Measurements from ENCODE around the gene MILR1. TPM values are rescaled to one million over a fixed set of nuclear protein-coding genes. Genes with fewer than 3 reads are reported as not detected.

MILR1 gene
- total RNA-seq, 2 donors from 2014 or later: 0.80 TPM; not detected in 1

DNA sequence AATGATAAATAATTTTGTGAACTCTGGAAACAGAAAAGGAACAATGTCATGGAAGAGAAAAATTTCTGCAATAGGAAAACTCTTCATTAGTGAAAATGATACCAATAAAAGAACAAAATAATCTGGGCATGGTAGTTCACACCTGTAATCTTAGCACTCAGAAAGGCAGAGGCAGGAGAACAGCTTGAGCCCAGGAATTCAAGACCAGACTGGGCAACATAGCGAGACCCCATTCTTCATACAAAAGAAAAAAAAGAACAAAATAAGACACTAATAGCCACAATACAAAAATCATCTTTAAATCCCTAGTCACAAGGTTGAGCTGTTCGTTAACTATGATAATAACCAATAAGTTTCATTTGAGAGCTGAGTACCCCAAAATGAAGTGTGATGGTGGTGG is 39.4 kb downstream of the MILR1 start:
- Mint-ChIP-seq H3K9me3 (peaks cover 5% of the 10 kb centered on the region), H3K4me1 (no peaks in the 10 kb centered on the region), H3K27ac (no peak overlapping the region), H3K27me3 (ENCODE audit: insufficient read depth) (no peaks in the 10 kb centered on the region), H3K36me3 (ENCODE audit: low read depth) (peaks cover 81% of the 10 kb centered on the region), H3K4me3 (no peak overlapping the region)
- 95% methylated on average over 2 of the region's 2 CpGs; no CpG with 5 or more reads in 1 of the 2 experiments for WGBS, 2 experiments (ENCODE audit: insufficient coverage in 1 of 2, insufficient read length in 1 of 2)
- Histone ChIP-seq H3K4me1 (ENCODE audit: control insufficient read depth, insufficient read depth, low read length) (no peaks in the 10 kb centered on the region), H3K9ac (ENCODE audit: extremely low read depth, low read length, poor library complexity, severe bottlenecking) (no peak overlapping the region), H3K27me3 (ENCODE audit: control insufficient read depth, insufficient read depth, low read length, poor library complexity, severe bottlenecking) (no peaks in the 10 kb centered on the region), H3K9me3 (ENCODE audit: control insufficient read depth, low read length) (peaks cover 4% of the 10 kb centered on the region), H3K4me3 (ENCODE audit: low read length) (no peak overlapping the region), H3K36me3 (ENCODE audit: control insufficient read depth, insufficient read depth, low read length) (peaks cover 87% of the 10 kb centered on the region), H3K27ac (ENCODE audit: low read depth, low read length) (no peak overlapping the region)
- TF ChIP-seq, protein P1, sequence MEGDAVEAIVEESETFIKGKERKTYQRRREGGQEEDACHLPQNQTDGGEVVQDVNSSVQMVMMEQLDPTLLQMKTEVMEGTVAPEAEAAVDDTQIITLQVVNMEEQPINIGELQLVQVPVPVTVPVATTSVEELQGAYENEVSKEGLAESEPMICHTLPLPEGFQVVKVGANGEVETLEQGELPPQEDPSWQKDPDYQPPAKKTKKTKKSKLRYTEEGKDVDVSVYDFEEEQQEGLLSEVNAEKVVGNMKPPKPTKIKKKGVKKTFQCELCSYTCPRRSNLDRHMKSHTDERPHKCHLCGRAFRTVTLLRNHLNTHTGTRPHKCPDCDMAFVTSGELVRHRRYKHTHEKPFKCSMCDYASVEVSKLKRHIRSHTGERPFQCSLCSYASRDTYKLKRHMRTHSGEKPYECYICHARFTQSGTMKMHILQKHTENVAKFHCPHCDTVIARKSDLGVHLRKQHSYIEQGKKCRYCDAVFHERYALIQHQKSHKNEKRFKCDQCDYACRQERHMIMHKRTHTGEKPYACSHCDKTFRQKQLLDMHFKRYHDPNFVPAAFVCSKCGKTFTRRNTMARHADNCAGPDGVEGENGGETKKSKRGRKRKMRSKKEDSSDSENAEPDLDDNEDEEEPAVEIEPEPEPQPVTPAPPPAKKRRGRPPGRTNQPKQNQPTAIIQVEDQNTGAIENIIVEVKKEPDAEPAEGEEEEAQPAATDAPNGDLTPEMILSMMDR (conservative IDR thresholded peaks at IDR 0.05): no peak
- no peak for DNase-seq

DNA sequence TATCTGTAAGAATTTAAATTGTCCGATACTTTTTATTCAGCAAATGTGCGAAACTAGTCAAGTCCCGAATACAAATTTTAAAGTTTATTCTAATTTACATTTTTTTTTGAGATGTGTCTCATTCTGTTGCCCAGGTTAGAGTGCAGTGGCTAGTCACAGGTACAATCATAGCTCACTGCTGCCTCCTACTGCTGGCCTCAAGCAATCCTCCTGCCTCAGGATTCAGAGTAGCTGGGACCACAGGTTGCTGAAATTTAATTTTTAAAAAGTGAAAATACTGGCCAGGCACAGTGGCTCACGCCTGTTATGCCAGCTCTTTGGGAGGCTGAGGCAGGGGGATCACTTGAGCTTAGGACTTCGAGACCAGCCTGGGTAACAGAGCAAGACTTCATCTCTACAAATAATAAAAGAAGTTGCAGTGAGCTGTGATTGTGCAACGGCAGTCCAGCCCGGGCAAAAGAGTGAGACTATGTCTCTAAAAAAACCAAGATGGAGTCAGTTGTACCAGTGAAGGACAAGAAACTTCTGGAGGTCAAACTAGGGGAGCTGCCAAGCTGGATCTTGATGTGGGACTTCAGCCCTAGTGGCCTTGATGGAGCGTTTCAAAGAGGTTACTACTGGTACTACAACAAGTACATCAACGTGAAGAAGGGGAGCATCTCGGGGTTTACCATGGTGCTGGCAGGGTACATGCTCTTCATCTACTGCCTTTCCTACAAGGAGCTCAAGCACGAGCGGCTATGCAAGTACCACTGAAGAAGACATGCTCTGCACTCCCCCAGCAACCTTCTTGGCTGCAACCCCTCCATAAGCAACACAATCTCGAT is 42.3 kb downstream of the MILR1 start:
- H3K27ac ChIP-seq (ENCODE audit: low read depth, low read length): no peak overlapping the region
- H3K27me3 ChIP-seq (ENCODE audit: control insufficient read depth, insufficient read depth, low read length, poor library complexity, severe bottlenecking): no peaks in the 10 kb centered on the region
- Mint-ChIP-seq H3K27me3 (ENCODE audit: insufficient read depth) (no peaks in the 10 kb centered on the region), H3K27ac (no peak overlapping the region), H3K36me3 (ENCODE audit: low read depth) (peaks cover 67% of the 10 kb centered on the region), H3K9me3 (peaks cover 5% of the 10 kb centered on the region), H3K4me1 (no peaks in the 10 kb centered on the region), H3K4me3 (no peak overlapping the region)
- 85 to 98% methylated on average over 8 to 13 of the region's 13 CpGs for WGBS, 2 experiments (ENCODE audit: insufficient coverage in 1 of 2, insufficient read length in 1 of 2)
- no peak overlapping the region for H3K9ac ChIP-seq (ENCODE audit: extremely low read depth, low read length, poor library complexity, severe bottlenecking)
- TF ChIP-seq, protein P1 (conservative IDR thresholded peaks at IDR 0.05): peak; percentile 74
- H3K9me3 ChIP-seq (ENCODE audit: control insufficient read depth, low read length): peaks cover 4% of the 10 kb centered on the region
- H3K4me3 ChIP-seq (ENCODE audit: low read length): no peak overlapping the region
- peaks cover 64% of the 10 kb centered on the region for H3K36me3 ChIP-seq (ENCODE audit: control insufficient read depth, insufficient read depth, low read length)
- peak; percentile 80 for DNase-seq
- no peaks in the 10 kb centered on the region for H3K4me1 ChIP-seq (ENCODE audit: control insufficient read depth, insufficient read depth, low read length)

DNA sequence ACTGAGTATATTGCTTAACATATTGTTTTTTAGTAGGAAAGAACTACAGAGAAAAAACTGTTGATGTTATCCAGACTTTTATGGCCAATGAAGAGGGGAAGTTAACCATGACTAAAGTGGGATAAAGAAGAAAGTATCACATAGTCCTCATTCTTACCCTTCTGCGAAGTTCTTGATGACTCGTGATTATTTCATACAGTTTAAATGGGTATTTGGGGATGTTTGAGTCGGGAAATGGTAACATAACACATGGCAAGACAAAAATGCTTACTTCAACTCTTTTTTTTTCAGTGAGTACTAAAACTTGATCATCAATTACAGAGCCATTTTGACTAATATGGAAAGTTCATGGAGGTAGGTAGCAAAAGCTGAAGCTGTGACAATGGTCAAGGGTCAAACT is 43.1 kb downstream of the MILR1 start:
- TF ChIP-seq, protein P1 (conservative IDR thresholded peaks at IDR 0.05): no peak
- peaks cover 58% of the 10 kb centered on the region for H3K36me3 ChIP-seq (ENCODE audit: control insufficient read depth, insufficient read depth, low read length)
- 100% methylated on average over 3 of the region's 3 CpGs; no CpG with 5 or more reads in 1 of the 2 experiments for WGBS, 2 experiments (ENCODE audit: insufficient coverage in 1 of 2, insufficient read length in 1 of 2)

More for the DNA sequence above, 43.1 kb downstream of the MILR1 start:
- Mint-ChIP-seq H3K36me3 (ENCODE audit: low read depth) (peaks cover 65% of the 10 kb centered on the region), H3K27ac (no peak overlapping the region), H3K4me3 (no peak overlapping the region), H3K4me1 (peaks cover 1% of the 10 kb centered on the region), H3K9me3 (peaks cover 5% of the 10 kb centered on the region), H3K27me3 (ENCODE audit: insufficient read depth) (no peaks in the 10 kb centered on the region)
- Histone ChIP-seq H3K9me3 (ENCODE audit: control insufficient read depth, low read length) (peaks cover 4% of the 10 kb centered on the region), H3K4me3 (ENCODE audit: low read length) (no peak overlapping the region), H3K4me1 (ENCODE audit: control insufficient read depth, insufficient read depth, low read length) (no peaks in the 10 kb centered on the region), H3K27me3 (ENCODE audit: control insufficient read depth, insufficient read depth, low read length, poor library complexity, severe bottlenecking) (no peaks in the 10 kb centered on the region), H3K9ac (ENCODE audit: extremely low read depth, low read length, poor library complexity, severe bottlenecking) (no peak overlapping the region), H3K27ac (ENCODE audit: low read depth, low read length) (no peak overlapping the region)
- DNase-seq: no peak
